Stimulated activated CD8-positive, alpha-beta memory T cell treated with anti-CD3 and anti-CD28 coated beads, Interleukin-12 subunit alpha, Interleukin-12 subunit beta, amount 100 ng/mL, for 1 hour (primary cell): ENCODE data around the gene MYLK.
"Not testable (repeated sequence)": the region's sequence is repeated elsewhere in the genome, so short reads cannot be mapped to it uniquely, and the experiment has no call there.

Source experiments
- DNase-seq: peaks from one replicate; pipeline ENCODE4 v3.0.0-alpha.2; 2020; ENCODE audit warnings: low read depth

MYLK gene

GRCh38 chr3:123626881-123627280 is 257.3 kb downstream of the MYLK start:
- no peak for DNase-seq

- no peak for DNase-seq
These were observed 259.8 kb downstream of the MYLK start for GRCh38 chr3:123624302-123624701.

GRCh38 chr3:123623346-123623880 is 260.7 kb downstream of the MYLK start:
- no peak for DNase-seq

- DNase-seq, result no peak
These were observed 261.4 kb downstream of the MYLK start for GRCh38 chr3:123622766-123623165.

GRCh38 chr3:123621850-123622189 is 262.3 kb downstream of the MYLK start:
- DNase-seq, result no peak

GRCh38 chr3:123621186-123621849 is 262.8 kb downstream of the MYLK start:
- DNase-seq, result no peak

- no peak for DNase-seq
These were observed 263.8 kb downstream of the MYLK start for GRCh38 chr3:123620343-123620742.

GRCh38 chr3:123618768-123619484 is 265.2 kb downstream of the MYLK start:
- no peak for DNase-seq

- DNase-seq, result no peak
These were observed 265.9 kb downstream of the MYLK start for GRCh38 chr3:123618076-123618708.

- no peak for DNase-seq
These were observed 267.5 kb downstream of the MYLK start for GRCh38 chr3:123616593-123616992.

GRCh38 chr3:123613543-123613942 is 270.6 kb downstream of the MYLK start:
- no peak for DNase-seq

- DNase-seq, result not testable (repeated sequence)
These were observed 272.5 kb downstream of the MYLK start for GRCh38 chr3:123611674-123612073.

GRCh38 chr3:123611082-123611481 is 273.1 kb downstream of the MYLK start:
- DNase-seq, result no peak

- DNase-seq, result no peak
These were observed 273.8 kb downstream of the MYLK start for GRCh38 chr3:123610331-123610730.

GRCh38 chr3:123609063-123609462 is 275.1 kb downstream of the MYLK start:
- DNase-seq, result no peak

- DNase-seq, result no peak
These were observed 275.7 kb downstream of the MYLK start for GRCh38 chr3:123608263-123608937.

- no peak for DNase-seq
These were observed 277.6 kb downstream of the MYLK start for GRCh38 chr3:123606527-123606926.

GRCh38 chr3:123605789-123606234 is 278.3 kb downstream of the MYLK start:
- no peak for DNase-seq

GRCh38 chr3:123603153-123603552 is 281.0 kb downstream of the MYLK start:
- DNase-seq, result not testable (repeated sequence)

- no peak for DNase-seq
These were observed 281.8 kb downstream of the MYLK start for GRCh38 chr3:123602325-123602724.

- not testable (repeated sequence) for DNase-seq
These were observed 283.3 kb downstream of the MYLK start for GRCh38 chr3:123600863-123601262.

GRCh38 chr3:123597561-123597960 is 286.6 kb downstream of the MYLK start:
- no peak for DNase-seq
